GM12875 (cell line): ENCODE data around the gene NRP1.

Experiments used
- H3K4me3 ChIP-seq: one replicate; pipeline ENCODE4 v1.5.1; 2011; ENCODE audit warnings: low read depth, low read length, control low read depth
- CTCF ChIP-seq: IDR thresholded peaks from 2 replicates; pipeline ENCODE4 v1.5.1; 2011; ENCODE audit warnings: low read depth, mild to moderate bottlenecking, control low read depth, inconsistent platforms, low read length, moderate library complexity, borderline replicate concordance; ENCODE audit not compliant: insufficient read depth

Gene NRP1

DNA sequence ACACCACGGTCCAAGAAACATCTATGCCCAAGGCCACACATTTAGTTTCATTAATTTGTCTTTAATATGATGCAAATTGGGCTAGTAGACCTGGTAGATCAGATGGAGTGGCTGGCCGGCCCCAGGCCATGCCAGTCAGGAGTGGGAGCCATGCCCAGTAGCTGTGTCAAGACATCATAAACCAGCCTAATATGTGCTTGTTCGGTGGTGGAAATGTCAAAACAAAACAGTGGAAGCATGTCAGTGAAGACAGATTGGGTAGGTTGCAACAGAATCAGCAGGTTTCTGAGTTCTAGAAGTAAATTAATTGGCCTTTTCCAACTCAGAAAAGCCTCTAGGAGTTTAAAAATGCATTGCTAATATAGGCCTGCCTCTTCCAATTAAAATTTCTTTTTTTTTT, 124.7 kb downstream of the NRP1 start:
- no peak for TF ChIP-seq CTCF
- H3K4me3 ChIP-seq, result no peak overlapping the region

- no peak overlapping the region for H3K4me3 ChIP-seq
- no peak for TF ChIP-seq CTCF
Measured at GRCh38 chr10:33208166-33208565, 126.3 kb downstream of the NRP1 start.

- TF ChIP-seq CTCF, result no peak
- no peak overlapping the region for H3K4me3 ChIP-seq
Measured at GRCh38 chr10:33204031-33204430, 130.4 kb downstream of the NRP1 start.

- no peak for TF ChIP-seq CTCF
- no peak overlapping the region for H3K4me3 ChIP-seq
Measured at GRCh38 chr10:33201971-33202370, 132.5 kb downstream of the NRP1 start.

- no peak overlapping the region for H3K4me3 ChIP-seq
- no peak for TF ChIP-seq CTCF
Measured at GRCh38 chr10:33201056-33201780, 133.2 kb downstream of the NRP1 start.

- no peak for TF ChIP-seq CTCF
Measured at GRCh38 chr10:33199731-33200232, 134.7 kb downstream of the NRP1 start.

GRCh38 chr10:33198610-33199009, 135.9 kb downstream of the NRP1 start:
- no peak overlapping the region for H3K4me3 ChIP-seq
- no peak for TF ChIP-seq CTCF

More at GRCh38 chr10:33199731-33200232, 134.7 kb downstream of the NRP1 start:
- H3K4me3 ChIP-seq, result no peak overlapping the region
